SU-DHL-6 (cell line): Measurements from ENCODE around the gene PRPF8.

ENCODE experiments used
- CTCF ChIP-seq: fragments of 200-600 bp; sonication (generic); IDR thresholded peaks from one replicate; pipeline ENCODE4 v1.5.1; 2017; ENCODE audit warnings: antibody characterized with exemption, mild to moderate bottlenecking, low read length, moderate library complexity; ENCODE audit not compliant: insufficient read depth, poor library complexity, severe bottlenecking
- EZH2phosphoT487 ChIP-seq: fragments of 200-600 bp; sonication (generic), shearing (Covaris generic); conservative IDR thresholded peaks from 2 replicates; pipeline ENCODE4 v1.6.1; 2018; ENCODE audit warnings: mild to moderate bottlenecking, antibody characterized with exemption, low read length, moderate library complexity, mixed read lengths

DNA sequence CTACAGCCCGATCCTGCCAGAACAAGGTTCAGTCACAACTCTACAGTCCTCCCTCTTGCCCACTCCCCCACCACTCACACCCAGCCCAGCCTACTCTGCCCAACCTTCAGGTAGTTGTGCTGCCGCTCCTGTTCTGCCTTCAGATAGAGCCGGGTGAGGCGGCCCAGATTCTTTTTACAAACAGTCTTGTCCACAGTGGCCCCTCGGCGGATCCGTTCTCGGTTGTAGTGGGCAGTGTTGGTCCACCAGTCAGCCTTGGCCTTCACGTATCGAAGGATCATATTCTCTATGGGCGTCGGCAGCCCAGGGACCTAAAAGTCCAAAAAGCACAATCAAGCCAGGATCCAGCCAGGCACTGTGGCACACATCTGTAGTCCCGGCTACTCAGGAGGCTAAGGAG, 8.3 kb downstream of the PRPF8 start:
- TF ChIP-seq CTCF (no peak), EZH2phosphoT487 (no peak)
